ENCODE results near the gene KDR.
A peak's percentile ranks its signal among the peaks of the same experiment; 100 is the strongest.

The KDR gene

GRCh38 chr4:55127521-55127920 lies 2.1 kb upstream of the KDR start:
- in situ Hi-C loops (cut with HindIII; ENCODE audit: low pct_ligation_motif_present, low sequenced_read_pairs), result no loop called here
- no peak overlapping the region for H3K27ac ChIP-seq
- H3K4me3 ChIP-seq (ENCODE audit: low read depth, low read length), result no peak overlapping the region
- DNase-seq, result no peak
- no peak for TF ChIP-seq CTCF (IDR thresholded peaks at IDR 0.05; ENCODE audit: low read depth, low read length, missing control alignments)
- no peaks in the 10 kb centered on the region for H3K36me3 ChIP-seq (replicated peaks)
- no peaks in the 10 kb centered on the region for H3K27me3 ChIP-seq (replicated peaks)

- no peak for DNase-seq
- Histone ChIP-seq H3K27me3 (replicated peaks) (no peaks in the 10 kb centered on the region), H3K4me3 (ENCODE audit: low read depth, low read length) (no peak overlapping the region), H3K36me3 (replicated peaks) (no peaks in the 10 kb centered on the region), H3K27ac (no peak overlapping the region)
- in situ Hi-C loops (cut with HindIII; ENCODE audit: low pct_ligation_motif_present, low sequenced_read_pairs), result no loop called here
- no peak for TF ChIP-seq CTCF (IDR thresholded peaks at IDR 0.05; ENCODE audit: low read depth, low read length, missing control alignments)
Observed at GRCh38 chr4:55127053-55127452, 1.7 kb upstream of the KDR start.

GRCh38 chr4:55125763-55126541 lies 557 bp upstream of the KDR start:
- H3K27ac ChIP-seq, result no peak overlapping the region
- DNase-seq, result no peak
- H3K27me3 ChIP-seq (replicated peaks), result no peaks in the 10 kb centered on the region
- in situ Hi-C loops (cut with HindIII; ENCODE audit: low pct_ligation_motif_present, low sequenced_read_pairs), result no loop called here
- no peaks in the 10 kb centered on the region for H3K36me3 ChIP-seq (replicated peaks)
- peak overlapping the region; percentile 73 for H3K4me3 ChIP-seq (ENCODE audit: low read depth, low read length)
- TF ChIP-seq CTCF (IDR thresholded peaks at IDR 0.05; ENCODE audit: low read depth, low read length, missing control alignments), result no peak

GRCh38 chr4:55124322-55125076 lies 896 bp downstream of the KDR start:
- H3K27me3 ChIP-seq (replicated peaks), result no peaks in the 10 kb centered on the region
- no peak for TF ChIP-seq CTCF (IDR thresholded peaks at IDR 0.05; ENCODE audit: low read depth, low read length, missing control alignments)
- in situ Hi-C loops (cut with HindIII; ENCODE audit: low pct_ligation_motif_present, low sequenced_read_pairs), result no loop called here
- H3K4me3 ChIP-seq (ENCODE audit: low read depth, low read length), result peak overlapping the region; percentile 73
- no peaks in the 10 kb centered on the region for H3K36me3 ChIP-seq (replicated peaks)
- H3K27ac ChIP-seq, result no peak overlapping the region
- DNase-seq, result peak; percentile 5

GRCh38 chr4:55123791-55124190 lies 1.6 kb downstream of the KDR start:
- H3K4me3 ChIP-seq (ENCODE audit: low read depth, low read length), result no peak overlapping the region
- no peaks in the 10 kb centered on the region for H3K36me3 ChIP-seq (replicated peaks)
- H3K27me3 ChIP-seq (replicated peaks), result no peaks in the 10 kb centered on the region
- no peak for DNase-seq
- no peak overlapping the region for H3K27ac ChIP-seq
- in situ Hi-C loops (cut with HindIII; ENCODE audit: low pct_ligation_motif_present, low sequenced_read_pairs), result no loop called here
- TF ChIP-seq CTCF (IDR thresholded peaks at IDR 0.05; ENCODE audit: low read depth, low read length, missing control alignments), result no peak

Data from brain microvascular endothelial cell (primary cell).